Measurements from ENCODE around the gene CDH11. TPM values are rescaled to one million over a fixed set of nuclear protein-coding genes. Genes with fewer than 3 reads are reported as not detected.

The CDH11 gene
- total RNA-seq, 2 experiments from 2014 or later, result not detected

GRCh38 chr16:65122724-65123395 is 997 bp upstream of the CDH11 start:
- DNase-seq (no peak), ATAC-seq (ENCODE audit: low read depth) (no peak)
- no peaks in the 10 kb centered on the region for H3K9me3 Mint-ChIP-seq
- no peak overlapping the region for H3K4me3 Mint-ChIP-seq
- H3K27ac Mint-ChIP-seq, result no peak overlapping the region
- H3K4me1 Mint-ChIP-seq, result no peaks in the 10 kb centered on the region
- H3K27me3 Mint-ChIP-seq, result peaks cover 39% of the 10 kb centered on the region
- no peaks in the 10 kb centered on the region for H3K36me3 Mint-ChIP-seq
- POLR2A ChIA-PET, result no interaction called here

DNA sequence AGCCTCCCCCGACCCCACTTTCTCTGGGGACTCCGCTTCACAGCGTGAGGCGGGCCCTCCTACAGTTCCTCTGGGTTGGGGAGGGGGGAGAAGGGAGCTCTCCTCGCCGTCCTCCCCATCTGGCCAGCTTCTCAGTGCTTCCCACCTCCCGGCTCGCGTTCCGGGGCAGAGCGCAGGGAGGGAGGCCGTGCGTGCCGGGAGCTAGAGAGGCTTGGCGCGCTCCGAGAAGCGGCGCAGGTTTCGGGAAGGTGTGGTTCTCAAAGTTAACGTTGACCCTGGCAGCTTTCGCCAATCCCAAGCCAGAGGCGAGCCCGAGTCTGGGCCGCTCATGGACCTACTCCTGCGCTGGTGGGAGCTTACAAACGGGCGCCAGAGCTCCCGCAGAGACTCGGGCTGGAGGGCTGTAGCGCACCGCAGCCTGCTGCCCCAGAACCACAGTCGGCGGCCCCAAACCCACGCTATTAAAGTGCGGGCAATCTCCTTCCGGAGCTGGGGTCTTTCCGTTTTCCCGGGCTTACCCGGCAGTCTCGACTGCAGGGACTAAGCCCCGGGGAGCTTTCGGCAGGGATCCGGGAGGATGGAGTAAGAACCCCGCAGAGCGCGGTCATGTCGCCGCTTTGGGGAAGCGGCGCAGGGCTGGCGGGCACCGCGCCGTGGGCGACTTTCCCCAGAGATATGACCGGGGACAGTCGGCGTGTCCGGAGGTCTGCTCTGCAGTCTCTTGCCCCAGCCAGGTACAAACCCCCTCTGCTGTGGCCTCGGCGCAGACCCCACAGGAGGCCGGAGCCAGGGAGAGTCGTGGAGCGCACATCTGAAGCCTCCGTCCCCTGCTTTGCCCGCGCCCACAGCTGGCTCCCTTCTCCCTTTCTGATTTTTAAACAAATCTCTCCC is 787 bp downstream of the CDH11 start:
- peaks cover 39% of the 10 kb centered on the region for H3K27me3 Mint-ChIP-seq
- H3K27ac Mint-ChIP-seq, result no peak overlapping the region
- H3K36me3 Mint-ChIP-seq, result no peaks in the 10 kb centered on the region
- no peak overlapping the region for H3K4me3 Mint-ChIP-seq
- no peak for ATAC-seq (ENCODE audit: low read depth)
- H3K9me3 Mint-ChIP-seq, result no peaks in the 10 kb centered on the region
- POLR2A ChIA-PET, result no interaction called here
- no peaks in the 10 kb centered on the region for H3K4me1 Mint-ChIP-seq
- peak; percentile 26 for DNase-seq

DNA sequence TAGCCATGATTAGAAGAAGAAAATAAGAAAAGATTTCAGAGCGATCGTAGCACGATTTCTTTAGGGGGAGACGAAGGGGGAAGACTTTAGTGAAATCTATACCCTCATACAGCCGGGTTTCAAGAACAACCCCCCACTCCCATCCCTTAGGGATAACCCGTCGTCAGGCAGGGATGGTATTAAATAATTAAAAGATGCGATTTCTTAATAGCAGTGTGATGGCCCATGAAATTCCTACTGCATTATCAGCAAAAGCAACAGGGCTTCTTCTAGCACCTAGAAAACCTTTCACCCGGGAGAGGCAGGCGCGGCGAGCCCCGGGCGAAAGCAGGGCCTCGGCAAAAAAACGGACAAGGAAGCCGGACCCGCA is 1.4 kb downstream of the CDH11 start:
- ATAC-seq (ENCODE audit: low read depth) (no peak), DNase-seq (no peak)
- H3K27me3 Mint-ChIP-seq, result peaks cover 39% of the 10 kb centered on the region
- peak overlapping the region; percentile 19 for H3K4me3 Mint-ChIP-seq
- POLR2A ChIA-PET, result no interaction called here
- H3K36me3 Mint-ChIP-seq, result no peaks in the 10 kb centered on the region
- H3K27ac Mint-ChIP-seq, result peak overlapping the region; percentile 54
- H3K9me3 Mint-ChIP-seq, result no peaks in the 10 kb centered on the region
- no peaks in the 10 kb centered on the region for H3K4me1 Mint-ChIP-seq

DNA sequence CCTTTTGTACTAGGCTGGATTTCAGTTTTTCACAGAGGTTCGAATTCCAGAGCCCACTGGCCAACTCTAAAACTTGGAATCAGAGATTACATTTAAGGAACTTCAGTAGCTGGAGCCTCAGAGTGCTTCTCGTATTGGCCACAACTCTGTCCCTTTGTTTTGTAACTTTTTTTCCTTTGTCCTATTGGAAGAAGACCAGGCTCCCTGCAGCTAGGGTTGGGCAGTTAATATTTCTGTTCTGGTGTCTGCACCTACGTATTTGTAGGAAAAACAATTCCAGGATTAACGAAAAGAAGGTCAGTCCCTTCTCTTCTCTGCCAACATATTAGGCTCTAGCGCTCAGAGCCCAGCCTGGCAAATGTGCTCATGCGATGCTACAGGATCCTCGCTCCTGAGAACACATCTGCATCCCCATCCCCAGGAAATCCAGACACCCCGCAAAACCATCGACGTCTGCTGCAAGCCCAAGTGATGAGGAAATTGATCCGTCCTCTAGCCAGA is 1.9 kb downstream of the CDH11 start:
- peaks cover 39% of the 10 kb centered on the region for H3K27me3 Mint-ChIP-seq

DNA sequence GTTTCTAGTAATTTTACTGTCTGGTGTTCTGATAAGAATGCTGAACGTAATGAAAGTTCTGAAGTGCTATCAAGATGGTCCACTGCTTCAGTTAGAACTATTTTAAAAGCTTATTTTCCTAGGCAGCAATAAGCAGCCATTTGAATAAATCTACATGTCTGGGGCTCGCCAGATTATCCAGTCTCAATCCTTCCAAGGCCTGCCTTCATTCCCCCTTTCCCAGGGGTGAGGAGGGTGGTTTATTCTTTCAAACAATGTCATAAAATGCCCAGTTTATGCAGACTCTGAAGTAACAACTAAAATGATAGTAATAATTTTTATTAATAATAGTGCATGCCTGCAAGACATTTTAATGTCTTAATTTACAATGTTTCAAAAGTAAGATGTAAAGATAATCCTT is 2.4 kb downstream of the CDH11 start:
- no peak overlapping the region for H3K27ac Mint-ChIP-seq

More for the DNA sequence above, 1.9 kb downstream of the CDH11 start:
- Mint-ChIP-seq H3K27ac (peak overlapping the region; percentile 54), H3K4me3 (peak overlapping the region; percentile 19), H3K4me1 (no peaks in the 10 kb centered on the region), H3K9me3 (no peaks in the 10 kb centered on the region), H3K36me3 (no peaks in the 10 kb centered on the region)
- POLR2A ChIA-PET, result no interaction called here
- DNase-seq (no peak), ATAC-seq (ENCODE audit: low read depth) (no peak)

GRCh38 chr16:65118871-65119270 is 3.0 kb downstream of the CDH11 start:
- DNase-seq (no peak), ATAC-seq (ENCODE audit: low read depth) (no peak)
- Mint-ChIP-seq H3K27me3 (peaks cover 32% of the 10 kb centered on the region), H3K36me3 (no peaks in the 10 kb centered on the region), H3K27ac (no peak overlapping the region), H3K4me1 (no peaks in the 10 kb centered on the region), H3K4me3 (no peak overlapping the region), H3K9me3 (no peaks in the 10 kb centered on the region)
- POLR2A ChIA-PET, result no interaction called here

More for the DNA sequence above, 2.4 kb downstream of the CDH11 start:
- Mint-ChIP-seq H3K4me3 (no peak overlapping the region), H3K27me3 (peaks cover 37% of the 10 kb centered on the region), H3K4me1 (no peaks in the 10 kb centered on the region), H3K9me3 (no peaks in the 10 kb centered on the region), H3K36me3 (no peaks in the 10 kb centered on the region)
- POLR2A ChIA-PET, result no interaction called here
- DNase-seq (no peak), ATAC-seq (ENCODE audit: low read depth) (no peak)

DNA sequence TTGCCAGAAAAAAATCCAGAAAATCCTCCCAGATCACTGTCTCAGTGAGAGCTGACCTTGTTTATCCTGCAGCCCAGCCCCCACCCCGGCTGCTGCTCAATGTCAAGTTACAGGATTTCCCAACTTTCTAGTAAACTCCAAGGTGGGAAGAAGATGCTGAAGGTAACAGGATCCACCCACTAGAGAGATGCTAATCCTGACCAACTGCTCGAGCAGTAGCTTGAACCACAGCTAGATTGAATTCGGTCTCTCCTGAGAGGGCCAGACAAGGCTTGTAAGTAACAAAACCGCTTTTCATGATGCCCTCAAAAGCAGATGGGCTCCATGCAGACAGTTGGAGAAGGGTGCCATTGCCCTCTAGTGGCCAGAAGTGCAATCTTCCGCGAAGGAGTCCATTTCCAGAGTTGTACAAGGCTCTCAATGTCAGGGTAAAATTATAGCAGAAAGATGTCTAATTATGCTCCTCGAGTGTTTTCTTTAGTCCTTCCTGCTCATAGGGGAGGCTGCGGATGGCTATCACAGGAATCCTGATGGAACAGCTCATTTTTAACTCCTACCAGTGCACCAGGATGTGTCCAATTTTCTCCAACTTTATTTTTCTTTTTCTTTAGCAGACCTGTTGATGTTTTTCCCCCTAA is 3.9 kb downstream of the CDH11 start:
- Mint-ChIP-seq H3K4me3 (no peak overlapping the region), H3K27ac (no peak overlapping the region), H3K27me3 (peaks cover 24% of the 10 kb centered on the region), H3K9me3 (no peaks in the 10 kb centered on the region), H3K36me3 (no peaks in the 10 kb centered on the region), H3K4me1 (no peaks in the 10 kb centered on the region)
- ATAC-seq (ENCODE audit: low read depth) (peak; percentile 45), DNase-seq (peak; percentile 24)
- POLR2A ChIA-PET, result no interaction called here

- ATAC-seq (ENCODE audit: low read depth), result no peak
- no peaks in the 10 kb centered on the region for H3K9me3 Mint-ChIP-seq
These were observed 4.9 kb downstream of the CDH11 start for GRCh38 chr16:65116818-65117430.

DNA sequence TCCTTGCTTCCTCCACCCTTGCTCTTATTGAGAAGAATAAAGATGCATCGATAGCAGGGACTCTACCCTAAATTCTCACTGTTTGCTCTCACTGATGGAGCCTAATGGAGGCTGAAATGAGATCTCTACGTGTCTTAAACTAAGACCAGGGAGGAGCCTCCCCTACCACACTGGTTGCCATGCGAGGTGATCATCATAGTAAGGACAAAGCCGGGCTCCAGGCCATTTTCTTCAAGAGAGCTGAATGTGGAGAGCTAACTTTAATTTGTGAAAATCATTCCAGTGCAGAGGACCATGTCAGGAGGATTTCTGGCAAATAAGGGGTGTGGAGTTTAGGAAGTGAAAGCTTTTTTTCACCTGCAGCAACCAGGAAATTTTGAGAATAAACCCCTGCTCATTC is 5.6 kb downstream of the CDH11 start:
- Mint-ChIP-seq H3K36me3 (no peaks in the 10 kb centered on the region), H3K27me3 (peaks cover 18% of the 10 kb centered on the region)

More at GRCh38 chr16:65116818-65117430, 4.9 kb downstream of the CDH11 start:
- H3K4me1 Mint-ChIP-seq, result no peaks in the 10 kb centered on the region
- H3K4me3 Mint-ChIP-seq, result no peak overlapping the region
- no peaks in the 10 kb centered on the region for H3K36me3 Mint-ChIP-seq
- no peak overlapping the region for H3K27ac Mint-ChIP-seq
- POLR2A ChIA-PET, result no interaction called here
- peaks cover 21% of the 10 kb centered on the region for H3K27me3 Mint-ChIP-seq
- DNase-seq, result no peak

GRCh38 chr16:65114527-65114926 is 7.3 kb downstream of the CDH11 start:
- H3K9me3 Mint-ChIP-seq, result no peaks in the 10 kb centered on the region
- POLR2A ChIA-PET, result no interaction called here
- no peak overlapping the region for H3K27ac Mint-ChIP-seq
- peaks cover 5% of the 10 kb centered on the region for H3K27me3 Mint-ChIP-seq
- H3K4me1 Mint-ChIP-seq, result no peaks in the 10 kb centered on the region
- no peak overlapping the region for H3K4me3 Mint-ChIP-seq
- no peaks in the 10 kb centered on the region for H3K36me3 Mint-ChIP-seq
- no peak for ATAC-seq (ENCODE audit: low read depth)
- no peak for DNase-seq

More for the DNA sequence above, 5.6 kb downstream of the CDH11 start:
- no peak for DNase-seq
- POLR2A ChIA-PET, result no interaction called here
- Mint-ChIP-seq H3K4me1 (no peaks in the 10 kb centered on the region), H3K4me3 (no peak overlapping the region), H3K9me3 (no peaks in the 10 kb centered on the region), H3K27ac (no peak overlapping the region)
- no peak for ATAC-seq (ENCODE audit: low read depth)

GRCh38 chr16:65113441-65113840 is 8.4 kb downstream of the CDH11 start:
- Mint-ChIP-seq H3K27me3 (no peaks in the 10 kb centered on the region), H3K9me3 (no peaks in the 10 kb centered on the region), H3K4me3 (no peak overlapping the region), H3K27ac (no peak overlapping the region), H3K4me1 (no peaks in the 10 kb centered on the region), H3K36me3 (no peaks in the 10 kb centered on the region)
- no peak for DNase-seq
- no peak for ATAC-seq (ENCODE audit: low read depth)
- POLR2A ChIA-PET, result no interaction called here

- Mint-ChIP-seq H3K4me3 (no peak overlapping the region), H3K4me1 (no peaks in the 10 kb centered on the region), H3K9me3 (no peaks in the 10 kb centered on the region), H3K36me3 (no peaks in the 10 kb centered on the region), H3K27ac (no peak overlapping the region), H3K27me3 (no peaks in the 10 kb centered on the region)
- ATAC-seq (ENCODE audit: low read depth) (no peak), DNase-seq (no peak)
- POLR2A ChIA-PET, result no interaction called here
These were observed 10.6 kb downstream of the CDH11 start for GRCh38 chr16:65111306-65111705.

GRCh38 chr16:65106757-65107156 is 15.1 kb downstream of the CDH11 start:
- Mint-ChIP-seq H3K9me3 (no peaks in the 10 kb centered on the region), H3K4me3 (no peak overlapping the region), H3K27ac (no peak overlapping the region), H3K36me3 (no peaks in the 10 kb centered on the region), H3K27me3 (no peaks in the 10 kb centered on the region), H3K4me1 (no peaks in the 10 kb centered on the region)
- ATAC-seq (ENCODE audit: low read depth), result no peak
- no peak for DNase-seq
- POLR2A ChIA-PET, result no interaction called here
